MM.1S (cell line): ENCODE results near the gene FGF4.

ENCODE experiments used
- DNase-seq: peaks from one replicate; pipeline ENCODE4 v3.0.0-alpha.2; 2015
- H2AFZ ChIP-seq: fragments of 300-600 bp; sonication (generic); 2 replicates; pipeline ENCODE4 v1.6.0; 2016; ENCODE audit warnings: antibody characterized with exemption, low read length
- H3F3A ChIP-seq: fragments of 300-600 bp; sonication (generic); 2 replicates; pipeline ENCODE4 v1.6.1; 2016; ENCODE audit warnings: mild to moderate bottlenecking, antibody characterized with exemption, low read length, moderate library complexity, mixed read lengths; ENCODE audit not compliant: insufficient read depth
- H3K27ac ChIP-seq: fragments of 300-600 bp; sonication (generic); 2 replicates; pipeline ENCODE4 v1.5.1; 2016; ENCODE audit warnings: mild to moderate bottlenecking, low read length
- H3K27me3 ChIP-seq: fragments of 300-600 bp; sonication (generic); replicated peaks from 2 replicates; pipeline ENCODE4 v1.6.0; 2016; ENCODE audit warnings: low read length; ENCODE audit not compliant: insufficient read depth
- H3K36me3 ChIP-seq: fragments of 300-600 bp; sonication (generic); replicated peaks from 2 replicates; pipeline ENCODE4 v1.6.1; 2016; ENCODE audit warnings: mild to moderate bottlenecking, low read length, mixed read lengths; ENCODE audit not compliant: insufficient read depth
- H3K4me1 ChIP-seq: fragments of 300-600 bp; sonication (generic); 2 replicates; pipeline ENCODE4 v1.6.1; 2016; ENCODE audit warnings: low read length, mixed read lengths
- H3K4me2 ChIP-seq: fragments of 300-600 bp; sonication (generic); 2 replicates; pipeline ENCODE4 v1.6.0; 2016; ENCODE audit warnings: low read depth, low read length
- H3K4me3 ChIP-seq: fragments of 300-600 bp; sonication (generic); 2 replicates; pipeline ENCODE4 v1.5.1; 2016; ENCODE audit warnings: low read length, mixed read lengths
- H3K79me2 ChIP-seq: fragments of 300-600 bp; sonication (generic); 2 replicates; pipeline ENCODE4 v1.6.1; 2016; ENCODE audit warnings: mixed run types, low read length, mixed read lengths
- H3K9ac ChIP-seq: fragments of 300-600 bp; sonication (generic); 2 replicates; pipeline ENCODE4 v1.6.1; 2016; ENCODE audit warnings: low read length, mixed read lengths
- H3K9me2 ChIP-seq: fragments of 300-600 bp; sonication (generic); replicated peaks from 2 replicates; pipeline ENCODE4 v1.6.1; 2016; ENCODE audit warnings: mild to moderate bottlenecking, low read length, mixed read lengths; ENCODE audit not compliant: insufficient read depth
- H3K9me3 ChIP-seq: fragments of 300-600 bp; sonication (generic); replicated peaks from 2 replicates; pipeline ENCODE4 v1.6.1; 2016; ENCODE audit warnings: mild to moderate bottlenecking, low read length, mixed read lengths; ENCODE audit not compliant: insufficient read depth
- H4K20me1 ChIP-seq: fragments of 300-600 bp; sonication (generic); 2 replicates; pipeline ENCODE4 v1.6.1; 2016; ENCODE audit warnings: mild to moderate bottlenecking, low read length, moderate library complexity, mixed read lengths; ENCODE audit not compliant: insufficient read depth
- EZH2 ChIP-seq: fragments of 300-600 bp; sonication (generic); optimal IDR thresholded peaks from 2 replicates; pipeline ENCODE3; 2017; ENCODE audit warnings: low read depth, mild to moderate bottlenecking, antibody characterized with exemption, low read length, mixed read lengths
- EZH2phosphoT487 ChIP-seq: fragments of 300-600 bp; sonication (generic); IDR thresholded peaks from 2 replicates; pipeline ENCODE4 v1.6.1; 2018; ENCODE audit warnings: antibody characterized with exemption, low read length
- TF ChIP-seq, protein P1 (sequence below): fragments of 300-600 bp; sonication (generic); IDR thresholded peaks from 2 replicates; pipeline ENCODE4 v1.5.1; 2016; ENCODE audit warnings: antibody characterized with exemption, low read length, mixed read lengths

The FGF4 gene

DNA sequence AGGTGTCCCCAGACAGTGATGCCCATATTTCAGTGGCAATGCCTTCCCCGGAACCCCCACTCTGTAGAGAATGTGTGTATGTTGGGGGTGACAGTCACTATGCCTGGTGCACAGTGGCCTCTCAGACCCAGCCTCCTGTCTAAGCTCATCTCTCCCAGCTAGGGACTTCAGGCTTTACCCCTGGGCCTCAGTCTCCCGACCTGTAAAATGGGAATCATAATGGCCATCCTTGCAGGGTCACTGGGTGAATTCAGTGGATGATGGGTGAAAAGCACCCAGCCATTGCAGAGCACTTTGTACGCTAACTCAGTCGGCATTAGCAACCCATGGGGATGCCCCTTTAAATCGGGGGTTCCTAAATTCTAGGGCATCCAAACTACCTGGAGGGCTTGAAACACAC lies 25.1 kb upstream of the FGF4 start:
- no peak overlapping the region for H3K4me2 ChIP-seq
- no peaks in the 10 kb centered on the region for H3K4me1 ChIP-seq
- H3F3A ChIP-seq, result no peaks in the 10 kb centered on the region
- no peak for DNase-seq
- H3K9me3 ChIP-seq, result no peaks in the 10 kb centered on the region
- peaks cover 55% of the 10 kb centered on the region for H3K27me3 ChIP-seq
- H3K27ac ChIP-seq, result no peak overlapping the region
- no peaks in the 10 kb centered on the region for H4K20me1 ChIP-seq
- no peaks in the 10 kb centered on the region for H3K79me2 ChIP-seq
- H3K9me2 ChIP-seq, result no peaks in the 10 kb centered on the region
- H3K36me3 ChIP-seq, result no peaks in the 10 kb centered on the region
- H2AFZ ChIP-seq, result no peak overlapping the region
- no peak overlapping the region for H3K9ac ChIP-seq
- no peak overlapping the region for H3K4me3 ChIP-seq
- TF ChIP-seq, protein P1, sequence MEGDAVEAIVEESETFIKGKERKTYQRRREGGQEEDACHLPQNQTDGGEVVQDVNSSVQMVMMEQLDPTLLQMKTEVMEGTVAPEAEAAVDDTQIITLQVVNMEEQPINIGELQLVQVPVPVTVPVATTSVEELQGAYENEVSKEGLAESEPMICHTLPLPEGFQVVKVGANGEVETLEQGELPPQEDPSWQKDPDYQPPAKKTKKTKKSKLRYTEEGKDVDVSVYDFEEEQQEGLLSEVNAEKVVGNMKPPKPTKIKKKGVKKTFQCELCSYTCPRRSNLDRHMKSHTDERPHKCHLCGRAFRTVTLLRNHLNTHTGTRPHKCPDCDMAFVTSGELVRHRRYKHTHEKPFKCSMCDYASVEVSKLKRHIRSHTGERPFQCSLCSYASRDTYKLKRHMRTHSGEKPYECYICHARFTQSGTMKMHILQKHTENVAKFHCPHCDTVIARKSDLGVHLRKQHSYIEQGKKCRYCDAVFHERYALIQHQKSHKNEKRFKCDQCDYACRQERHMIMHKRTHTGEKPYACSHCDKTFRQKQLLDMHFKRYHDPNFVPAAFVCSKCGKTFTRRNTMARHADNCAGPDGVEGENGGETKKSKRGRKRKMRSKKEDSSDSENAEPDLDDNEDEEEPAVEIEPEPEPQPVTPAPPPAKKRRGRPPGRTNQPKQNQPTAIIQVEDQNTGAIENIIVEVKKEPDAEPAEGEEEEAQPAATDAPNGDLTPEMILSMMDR, result no peak
- no peak for TF ChIP-seq EZH2phosphoT487
- no peak for TF ChIP-seq EZH2

DNA sequence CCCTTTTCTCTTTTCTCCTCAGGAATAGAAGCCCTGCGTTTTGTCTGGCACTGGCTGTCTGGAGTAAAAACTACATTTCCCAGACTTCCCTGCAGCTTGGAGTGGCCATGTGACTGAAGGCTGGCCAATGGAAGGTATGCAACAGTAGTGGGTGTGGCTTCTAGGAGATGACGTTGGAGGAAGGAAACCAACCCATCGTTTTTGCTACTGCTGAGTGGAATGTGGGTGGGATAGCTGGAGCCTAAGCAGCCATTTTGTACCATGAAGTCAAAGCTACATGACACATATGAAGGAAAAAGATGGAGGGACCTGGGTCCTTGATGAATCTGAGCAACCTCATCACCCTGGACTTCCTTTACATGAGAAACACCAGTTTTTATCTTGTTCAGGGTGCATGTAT lies 24.4 kb upstream of the FGF4 start:
- DNase-seq, result no peak
- TF ChIP-seq EZH2, result no peak
- no peak for TF ChIP-seq EZH2phosphoT487
- TF ChIP-seq, protein P1, result no peak

DNA sequence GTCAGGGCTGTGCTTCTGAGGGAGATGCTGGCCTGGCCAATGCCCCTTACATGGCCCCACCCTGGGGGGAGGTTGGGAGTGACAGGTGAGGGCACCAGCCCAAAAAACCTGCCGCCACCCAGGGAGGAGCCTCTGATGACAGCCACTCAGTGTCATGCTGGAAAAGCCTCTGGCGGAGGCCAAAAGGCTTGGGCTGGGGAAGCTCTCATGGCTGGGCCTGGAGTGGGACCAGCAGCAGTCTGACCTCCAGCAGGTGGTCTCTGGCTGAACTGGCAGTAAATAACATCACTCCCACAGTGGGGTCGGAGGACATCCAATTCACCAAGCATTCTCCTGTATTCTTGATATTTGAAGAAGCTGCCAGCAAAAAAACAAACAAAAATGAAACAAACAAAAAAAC lies 24.0 kb upstream of the FGF4 start:
- no peaks in the 10 kb centered on the region for H3K36me3 ChIP-seq
- no peaks in the 10 kb centered on the region for H4K20me1 ChIP-seq
- TF ChIP-seq EZH2phosphoT487 (no peak), EZH2 (no peak)
- TF ChIP-seq, protein P1, result no peak
- no peak overlapping the region for H3K4me2 ChIP-seq
- no peaks in the 10 kb centered on the region for H3K4me1 ChIP-seq
- H3K27me3 ChIP-seq, result peaks cover 54% of the 10 kb centered on the region
- DNase-seq, result no peak
- no peak overlapping the region for H3K9ac ChIP-seq
- no peaks in the 10 kb centered on the region for H3F3A ChIP-seq
- no peaks in the 10 kb centered on the region for H3K9me3 ChIP-seq
- no peak overlapping the region for H3K4me3 ChIP-seq
- H3K27ac ChIP-seq, result no peak overlapping the region
- no peaks in the 10 kb centered on the region for H3K79me2 ChIP-seq
- H2AFZ ChIP-seq, result no peak overlapping the region
- H3K9me2 ChIP-seq, result no peaks in the 10 kb centered on the region

More for the DNA sequence above, 24.4 kb upstream of the FGF4 start:
- Histone ChIP-seq H2AFZ (no peak overlapping the region), H3K9me2 (no peaks in the 10 kb centered on the region), H3K36me3 (no peaks in the 10 kb centered on the region), H4K20me1 (no peaks in the 10 kb centered on the region), H3K9ac (no peak overlapping the region), H3K27me3 (peaks cover 53% of the 10 kb centered on the region), H3K9me3 (no peaks in the 10 kb centered on the region), H3F3A (no peaks in the 10 kb centered on the region), H3K4me1 (no peaks in the 10 kb centered on the region), H3K27ac (no peak overlapping the region), H3K79me2 (no peaks in the 10 kb centered on the region), H3K4me2 (no peak overlapping the region), H3K4me3 (no peak overlapping the region)
